HFFc6 (cell line): Measurements from ENCODE around the gene PUS10. TPM values are rescaled to one million over a fixed set of nuclear protein-coding genes. Genes with fewer than 3 reads are reported as not detected.
"Not testable (repeated sequence)": the region's sequence is repeated elsewhere in the genome, so short reads cannot be mapped to it uniquely, and the experiment has no call there.

ENCODE experiments used
- DNase-seq: peaks from one replicate; pipeline ENCODE4 v3.0.0-alpha.2; 2018
- H3K27ac Mint-ChIP-seq: 2 replicates; pipeline ENCODE4 v1.8.0; 2020; ENCODE audit warnings: mild to moderate bottlenecking, mixed read lengths
- H3K27me3 Mint-ChIP-seq: 2 replicates; pipeline ENCODE4 v1.8.0; 2021; ENCODE audit warnings: mild to moderate bottlenecking, moderate library complexity, mixed read lengths; ENCODE audit not compliant: insufficient read depth
- H3K36me3 Mint-ChIP-seq: 2 replicates; pipeline ENCODE4 v1.8.0; 2021; ENCODE audit warnings: low read depth, mixed read lengths
- H3K4me1 Mint-ChIP-seq: 2 replicates; pipeline ENCODE4 v1.8.0; 2020; ENCODE audit warnings: low read depth, mixed read lengths
- H3K4me3 Mint-ChIP-seq: 2 replicates; pipeline ENCODE4 v1.8.0; 2020; ENCODE audit warnings: mild to moderate bottlenecking, moderate library complexity, mixed read lengths
- H3K9me3 Mint-ChIP-seq: 2 replicates; pipeline ENCODE4 v1.8.0; 2020; ENCODE audit warnings: mild to moderate bottlenecking, mixed read lengths
- total RNA-seq, 6 experiments: library from RNA; stranded (reverse); fragmentation: NEBNext Ultra II Directional; extraction: Animal tissue kit (Norgen Biotek cat#: 25700); gene quantifications; 2 replicates in 1 of 6; 3 replicates in 5 of 6; pipeline ENCODE4 v1.2.3, GENCODE V29; 2021
- TF ChIP-seq, protein P1 (sequence below): fragments of 200-600 bp; sonication (generic); IDR thresholded peaks from 2 replicates; pipeline ENCODE4 v1.5.0; 2021; ENCODE audit warnings: antibody characterized with exemption, mild to moderate bottlenecking

Gene PUS10
- total RNA-seq, 6 experiments from 2014 or later, result 4.2 to 6.1 (median 5.3) TPM

DNA sequence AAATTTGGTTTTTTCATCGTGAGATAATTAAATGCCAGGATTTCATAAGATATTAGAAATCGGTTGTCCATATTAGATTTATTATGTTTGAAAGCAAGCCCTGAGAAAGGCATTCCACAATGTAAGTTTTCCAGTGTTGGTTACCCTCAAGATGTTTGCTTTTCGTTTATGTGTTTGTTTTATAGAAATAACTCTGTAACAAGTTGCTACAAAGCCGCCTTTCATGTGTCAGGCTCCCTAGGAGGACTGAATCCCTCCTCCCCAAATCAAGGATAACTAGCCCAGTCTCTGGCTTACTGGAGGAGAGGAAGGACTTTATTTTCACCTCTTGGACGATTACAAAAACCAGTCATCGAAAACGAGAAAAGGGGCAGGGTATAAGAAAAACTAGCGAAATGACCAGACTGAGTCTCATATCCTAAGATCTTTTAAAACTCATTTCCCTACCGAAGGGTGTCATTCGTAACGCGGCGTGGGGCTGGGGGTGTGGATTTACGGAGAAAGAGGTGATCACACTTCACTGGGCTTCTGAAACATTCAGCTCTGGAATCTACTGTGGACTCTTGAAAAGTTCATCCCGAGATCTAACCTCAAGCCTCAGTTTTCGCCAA lies 1.6 kb downstream of the PUS10 start:
- TF ChIP-seq, protein P1, sequence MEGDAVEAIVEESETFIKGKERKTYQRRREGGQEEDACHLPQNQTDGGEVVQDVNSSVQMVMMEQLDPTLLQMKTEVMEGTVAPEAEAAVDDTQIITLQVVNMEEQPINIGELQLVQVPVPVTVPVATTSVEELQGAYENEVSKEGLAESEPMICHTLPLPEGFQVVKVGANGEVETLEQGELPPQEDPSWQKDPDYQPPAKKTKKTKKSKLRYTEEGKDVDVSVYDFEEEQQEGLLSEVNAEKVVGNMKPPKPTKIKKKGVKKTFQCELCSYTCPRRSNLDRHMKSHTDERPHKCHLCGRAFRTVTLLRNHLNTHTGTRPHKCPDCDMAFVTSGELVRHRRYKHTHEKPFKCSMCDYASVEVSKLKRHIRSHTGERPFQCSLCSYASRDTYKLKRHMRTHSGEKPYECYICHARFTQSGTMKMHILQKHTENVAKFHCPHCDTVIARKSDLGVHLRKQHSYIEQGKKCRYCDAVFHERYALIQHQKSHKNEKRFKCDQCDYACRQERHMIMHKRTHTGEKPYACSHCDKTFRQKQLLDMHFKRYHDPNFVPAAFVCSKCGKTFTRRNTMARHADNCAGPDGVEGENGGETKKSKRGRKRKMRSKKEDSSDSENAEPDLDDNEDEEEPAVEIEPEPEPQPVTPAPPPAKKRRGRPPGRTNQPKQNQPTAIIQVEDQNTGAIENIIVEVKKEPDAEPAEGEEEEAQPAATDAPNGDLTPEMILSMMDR, result no peak
- Mint-ChIP-seq H3K36me3 (peaks cover 1% of the 10 kb centered on the region), H3K27ac (peak overlapping the region; percentile 97), H3K27me3 (peaks cover 1% of the 10 kb centered on the region), H3K4me1 (peaks cover 60% of the 10 kb centered on the region), H3K9me3 (no peaks in the 10 kb centered on the region), H3K4me3 (peak overlapping the region; percentile 100)
- no peak for DNase-seq

DNA sequence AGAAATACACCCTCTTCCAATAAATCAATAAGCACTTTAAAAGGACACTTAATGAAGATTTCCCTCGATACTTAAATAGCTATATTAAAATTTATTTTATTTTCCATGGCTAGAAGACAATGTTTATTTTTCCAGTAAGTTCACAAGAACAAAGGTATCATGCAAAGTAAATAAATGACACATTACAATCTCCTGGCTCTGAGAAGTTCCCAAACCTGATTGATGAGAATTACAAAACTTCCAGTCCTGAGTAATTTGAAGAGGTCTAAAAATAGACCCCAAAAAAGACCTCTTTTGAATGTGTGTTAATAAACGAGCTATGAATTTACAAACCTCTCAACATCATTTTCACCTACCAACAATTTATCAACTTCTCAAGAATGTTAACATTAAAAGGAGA lies 2.1 kb downstream of the PUS10 start:
- Mint-ChIP-seq H3K4me1 (peaks cover 62% of the 10 kb centered on the region), H3K9me3 (no peaks in the 10 kb centered on the region), H3K4me3 (peak overlapping the region; percentile 100), H3K27me3 (peaks cover 1% of the 10 kb centered on the region), H3K36me3 (no peaks in the 10 kb centered on the region; the same call in 1 of the 2 replicates), H3K27ac (no peak overlapping the region)
- TF ChIP-seq, protein P1, result no peak
- no peak for DNase-seq

DNA sequence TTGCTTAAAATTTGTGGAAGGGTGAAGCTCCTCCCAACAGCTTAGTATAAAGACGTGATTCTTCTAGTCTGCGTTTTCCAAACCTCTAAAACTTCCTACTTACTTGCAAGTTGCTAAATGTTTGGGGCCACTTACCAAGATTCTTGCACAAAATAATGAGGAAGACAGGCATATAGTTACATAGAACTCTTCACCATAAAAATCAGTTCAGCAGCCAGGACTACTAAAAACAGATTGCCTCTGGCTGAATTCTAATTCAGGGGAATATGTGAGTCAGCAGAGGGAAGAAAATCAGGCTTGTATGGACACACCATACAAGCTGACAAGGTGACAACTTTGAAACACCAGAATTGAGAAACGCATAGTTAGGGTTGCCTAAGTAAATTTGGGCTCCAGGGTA lies 3.3 kb downstream of the PUS10 start:
- H3K9me3 Mint-ChIP-seq, result no peaks in the 10 kb centered on the region

DNA sequence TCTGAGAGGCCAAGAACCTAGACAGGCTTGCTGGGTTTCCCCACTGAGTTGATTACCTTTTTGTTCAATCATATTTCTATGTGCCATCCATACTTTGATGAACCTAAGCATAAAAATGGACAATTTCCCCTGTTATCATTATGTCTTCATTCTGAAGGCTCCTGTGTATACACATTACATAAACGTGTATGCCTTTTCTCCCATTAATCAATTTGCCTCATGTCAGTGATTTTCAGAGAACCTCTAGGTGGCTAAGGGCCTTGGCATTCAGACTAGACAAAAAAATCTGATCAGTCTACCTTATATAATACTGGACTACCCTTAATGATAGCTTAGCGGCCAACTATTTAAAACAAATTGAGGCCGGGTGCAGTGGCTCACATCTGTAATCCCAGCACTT lies 4.7 kb downstream of the PUS10 start:
- Mint-ChIP-seq H3K4me1 (peaks cover 48% of the 10 kb centered on the region), H3K27ac (peak overlapping the region; percentile 1), H3K27me3 (peaks cover 1% of the 10 kb centered on the region), H3K36me3 (no peaks in the 10 kb centered on the region; the same call in 1 of the 2 replicates), H3K4me3 (no peak overlapping the region), H3K9me3 (no peaks in the 10 kb centered on the region)
- no peak for DNase-seq
- TF ChIP-seq, protein P1, result no peak

More for the DNA sequence above, 3.3 kb downstream of the PUS10 start:
- Mint-ChIP-seq H3K27me3 (peaks cover 1% of the 10 kb centered on the region), H3K4me1 (peaks cover 62% of the 10 kb centered on the region), H3K36me3 (no peaks in the 10 kb centered on the region; the same call in 1 of the 2 replicates), H3K27ac (no peak overlapping the region), H3K4me3 (no peak overlapping the region)
- DNase-seq, result no peak
- TF ChIP-seq, protein P1, result no peak

DNA sequence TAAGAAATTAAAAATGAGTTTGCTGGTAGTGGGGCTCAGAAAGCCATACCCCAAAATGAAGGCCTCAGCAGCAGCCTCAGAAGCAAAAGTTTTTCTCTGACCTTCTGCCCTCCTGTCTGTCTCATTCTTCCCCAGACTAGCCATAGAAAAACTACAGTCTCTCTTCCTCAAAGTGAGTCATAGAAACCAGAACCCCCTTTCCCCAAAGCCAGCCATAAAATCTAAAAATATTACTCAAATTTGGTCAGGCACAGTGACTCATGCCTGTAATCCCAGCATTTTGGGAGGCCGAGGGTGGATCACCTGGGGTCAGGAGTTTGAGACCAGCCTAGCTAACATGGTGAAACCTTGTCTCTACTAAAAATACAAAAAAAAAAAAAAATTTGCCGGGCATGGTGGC lies 5.8 kb downstream of the PUS10 start:
- peak; percentile 73 for DNase-seq
- not testable (repeated sequence) for H3K36me3 Mint-ChIP-seq, H3K9me3 Mint-ChIP-seq, H3K27me3 Mint-ChIP-seq
- Mint-ChIP-seq H3K27ac (peak overlapping the region; percentile 62), H3K4me3 (peak overlapping the region; percentile 32), H3K4me1 (peaks cover 47% of the 10 kb centered on the region)

DNA sequence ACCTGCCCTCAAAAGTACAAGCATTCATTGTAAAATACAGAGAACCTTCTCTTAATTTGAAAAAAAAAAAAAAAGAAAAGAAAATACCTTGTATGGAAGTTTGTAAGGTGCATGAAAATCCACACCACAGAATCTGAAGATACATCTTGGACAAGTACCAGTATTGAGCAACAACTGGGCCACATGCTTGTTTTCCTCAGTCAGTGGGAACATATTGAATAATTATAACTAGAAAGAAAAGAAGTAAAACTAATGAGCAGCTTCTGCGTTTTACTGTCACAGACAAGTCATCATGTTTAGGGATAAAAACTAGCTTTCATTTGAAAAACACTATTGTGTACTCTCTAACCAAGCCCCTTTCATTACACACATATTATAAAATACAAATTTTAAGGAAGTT lies 6.4 kb downstream of the PUS10 start:
- Mint-ChIP-seq H3K27me3 (no peaks in the 10 kb centered on the region), H3K36me3 (no peaks in the 10 kb centered on the region; the same call in 1 of the 2 replicates), H3K4me1 (peaks cover 49% of the 10 kb centered on the region), H3K27ac (peak overlapping the region; percentile 62), H3K4me3 (peak overlapping the region; percentile 32), H3K9me3 (no peaks in the 10 kb centered on the region)
- TF ChIP-seq, protein P1, result no peak
- no peak for DNase-seq
